Heart right ventricle (tissue), 16 donors: Measurements from ENCODE around the gene GAREM1. TPM values are rescaled to one million over a fixed set of nuclear protein-coding genes. Genes with fewer than 3 reads are reported as not detected.

Experiments
- ATAC-seq, 8 donors: fragments of 200-7000 bp; cut with Tn5 transposase; one replicate each; pipeline ENCODE4 v1.9.1; 2020; ENCODE audit warnings: mild to moderate bottlenecking in 8 of 8, moderate library complexity in 8 of 8, moderate number of reproducible peaks in 1 of 8
- DNase-seq, 2 donors: peaks; one replicate each; pipeline ENCODE4 v3.0.0-alpha.2; 2020
- H3K27ac ChIP-seq, 10 donors: fragments of 200-600 bp; sonication (generic) in 2 of 10; one replicate each; pipeline versions ENCODE4 v1.5.0 to v1.8.0; 2020 to 2022; ENCODE audit warnings: mild to moderate bottlenecking in 3 of 10
- H3K27me3 ChIP-seq, 7 donors: fragments of 200-600 bp; one replicate each; pipeline ENCODE4 v1.8.0; 2021 to 2022; ENCODE audit warnings: mild to moderate bottlenecking in 2 of 7
- H3K36me3 ChIP-seq, 9 donors: fragments of 200-600 bp; sonication (generic) in 1 of 9; one replicate each; pipeline versions ENCODE4 v1.5.0 to v1.8.0; 2020 to 2022; ENCODE audit warnings: mild to moderate bottlenecking in 2 of 9
- H3K4me1 ChIP-seq, 9 donors: fragments of 200-600 bp; sonication (generic) in 1 of 9; one replicate each; pipeline versions ENCODE4 v1.5.0 to v1.8.0; 2020 to 2022; ENCODE audit warnings: mild to moderate bottlenecking in 4 of 9
- H3K4me3 ChIP-seq, 10 donors: fragments of 200-600 bp; sonication (generic) in 2 of 10; one replicate each; pipeline versions ENCODE4 v1.5.0 to v1.8.0; 2020 to 2022; ENCODE audit warnings: mild to moderate bottlenecking in 7 of 10, moderate library complexity in 2 of 10
- H3K9me3 ChIP-seq, 11 donors: fragments of 200-600 bp in 10 of 11; sonication (generic) in 2 of 11; one replicate each; pipeline versions ENCODE4 v1.5.0 to v1.8.0; 2013 to 2022; ENCODE audit warnings: mild to moderate bottlenecking in 2 of 11, control low read depth in 1 of 11, moderate library complexity in 1 of 11
- WGBS, 2 donors: extraction: QIAGEN DNeasy Blood & Tissue Kit; methylation state at CpG; one replicate each; pipeline ENCODE4 v1.1.7; 2013; ENCODE audit warnings: inconsistent platforms in 1 of 2; 5-methylcytosine and 5-hydroxymethylcytosine counted together
- intact Hi-C, 10 donors: fragments of 100-400 bp; cut with DNase I; formaldehyde crosslinking; loops; one replicate each; pipeline versions ENCODE4 v1.11.1 to v1.14.2; 2022
- polyA plus RNA-seq, 2 donors: library from polyadenylated mRNA; stranded (reverse); fragments of 200-250 nt; gene quantifications; one replicate each; pipeline ENCODE4 v1.2.3, GENCODE V29; 2013
- total RNA-seq, 10 donors: library from RNA; stranded (reverse); fragmentation: NEBNext Ultra II Directional in 3 of 10; extraction: Animal tissue kit (Norgen Biotek cat#: 25700) in 3 of 10; gene quantifications; one replicate each; pipeline versions ENCODE4 v1.2.1 to v1.2.4, GENCODE V29; 2021 to 2023
- TF ChIP-seq, protein P1 (sequence below), 9 donors: fragments of 200-600 bp; sonication (generic) in 2 of 9; IDR thresholded peaks; one replicate each; pipeline versions ENCODE4 v1.5.0 to v1.8.0; 2021 to 2022; ENCODE audit warnings: antibody characterized with exemption in 9 of 9, mild to moderate bottlenecking in 5 of 9, moderate library complexity in 1 of 9
- donor health status: Arrhythmogenic right ventricular cardiomyopathy.
- donor health status: ischemic (EF 13 %, LVEDD 7.1; RV severe dilation, severe dysfunction).
- donor health status: healthy with polysubstance abuse.
- donor health status: DM: no; HTN: yes; CAD: no.
- donor health status: DM: no; HTN: no; CAD: no.
- donor health status: ischemic (EF 25% LVEDD 6.9; RV normal size, moderate dysfunction).
- donor health status: ischemic (EF 25% LVEDD 5.7; RV mildly dilated, moderate dysfunction).
- donor health status: healthy.
- donor health status: DM: yes; HTN: yes; CAD: no.
- donor health status: Ischemic cardiomyopathy.
- donor health status: ischemic (EF 35%, LVEDD 5.7; RV mildly dilated, moderate dysfunction).
- donor health status: nonischemic (EF 11% LVEDD 7.7; RV severe dilation, severe dysfunction).
- donor health status: DM: yes; HTN: yes; CAD: no.
- donor health status: PGD.
- donor health status: ischemic (EF 29% LVEDD 5.4; RV normal size, mild dysfunction).
- donor health status: nonischemic (EF 23%, LVEDD 6.1; RV moderate dilation, normal function).

The GAREM1 gene
- total and polyA plus RNA-seq, 12 donors: 2.4 to 26.1 (median 13.4) TPM

- intact Hi-C loops: no loop called here
- Histone ChIP-seq H3K27ac (no peak overlapping the region), H3K9me3 (no peaks in the 10 kb centered on the region), H3K4me3 (no peak overlapping the region), H3K27me3 (no peaks in the 10 kb centered on the region), H3K36me3 (no peaks in the 10 kb centered on the region), H3K4me1 (no peaks in the 10 kb centered on the region)
- no peak for ATAC-seq
- 87 to 88% methylated on average over 3 of the region's 3 CpGs for WGBS, 2 donors
- TF ChIP-seq, protein P1, sequence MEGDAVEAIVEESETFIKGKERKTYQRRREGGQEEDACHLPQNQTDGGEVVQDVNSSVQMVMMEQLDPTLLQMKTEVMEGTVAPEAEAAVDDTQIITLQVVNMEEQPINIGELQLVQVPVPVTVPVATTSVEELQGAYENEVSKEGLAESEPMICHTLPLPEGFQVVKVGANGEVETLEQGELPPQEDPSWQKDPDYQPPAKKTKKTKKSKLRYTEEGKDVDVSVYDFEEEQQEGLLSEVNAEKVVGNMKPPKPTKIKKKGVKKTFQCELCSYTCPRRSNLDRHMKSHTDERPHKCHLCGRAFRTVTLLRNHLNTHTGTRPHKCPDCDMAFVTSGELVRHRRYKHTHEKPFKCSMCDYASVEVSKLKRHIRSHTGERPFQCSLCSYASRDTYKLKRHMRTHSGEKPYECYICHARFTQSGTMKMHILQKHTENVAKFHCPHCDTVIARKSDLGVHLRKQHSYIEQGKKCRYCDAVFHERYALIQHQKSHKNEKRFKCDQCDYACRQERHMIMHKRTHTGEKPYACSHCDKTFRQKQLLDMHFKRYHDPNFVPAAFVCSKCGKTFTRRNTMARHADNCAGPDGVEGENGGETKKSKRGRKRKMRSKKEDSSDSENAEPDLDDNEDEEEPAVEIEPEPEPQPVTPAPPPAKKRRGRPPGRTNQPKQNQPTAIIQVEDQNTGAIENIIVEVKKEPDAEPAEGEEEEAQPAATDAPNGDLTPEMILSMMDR (IDR thresholded peaks at IDR 0.05): no peak
- no peak for DNase-seq
Observed at GRCh38 chr18:32219431-32220018, 251.2 kb downstream of the GAREM1 start.

- ATAC-seq (no peak), DNase-seq (no peak)
- Histone ChIP-seq H3K27me3 (no peaks in the 10 kb centered on the region), H3K36me3 (no peaks in the 10 kb centered on the region), H3K4me1 (no peaks in the 10 kb centered on the region), H3K27ac (no peak overlapping the region), H3K9me3 (no peaks in the 10 kb centered on the region), H3K4me3 (no peak overlapping the region)
- TF ChIP-seq, protein P1 (IDR thresholded peaks at IDR 0.05): no peak
- intact Hi-C loops: no loop called here
- 95 to 97% methylated on average over 2 of the region's 2 CpGs for WGBS, 2 donors
Observed at GRCh38 chr18:32216390-32216789, 254.3 kb downstream of the GAREM1 start.

GRCh38 chr18:32213693-32214092 lies 257.0 kb downstream of the GAREM1 start:
- Histone ChIP-seq H3K36me3 (no peaks in the 10 kb centered on the region), H3K27ac (no peak overlapping the region), H3K9me3 (no peaks in the 10 kb centered on the region), H3K4me3 (no peak overlapping the region), H3K4me1 (peaks cover 0 to 1% (median 0%) of the 10 kb centered on the region in 9 donors), H3K27me3 (no peaks in the 10 kb centered on the region)
- WGBS, 2 donors: 88 to 92% methylated on average over 2 of the region's 2 CpGs
- intact Hi-C loops: no loop called here
- DNase-seq: no peak
- TF ChIP-seq, protein P1 (IDR thresholded peaks at IDR 0.05): no peak
- ATAC-seq: no peak
